GM19468 (cell line): ENCODE results near the gene TMOD1.
"Not testable (repeated sequence)": the region's sequence is repeated elsewhere in the genome, so short reads cannot be mapped to it uniquely, and the experiment has no call there.

ENCODE experiments used
- ATAC-seq: cut with Tn5 transposase; IDR thresholded peaks from one replicate; pipeline ENCODE4 v1.9.1; 2021; ENCODE audit warnings: mild to moderate bottlenecking, moderate library complexity, moderate number of reproducible peaks; ENCODE audit not compliant: unreplicated experiment; ENCODE audit errors: extremely low read depth

TMOD1 gene

GRCh38 chr9:97562542-97562941, 61.1 kb downstream of the TMOD1 start:
- ATAC-seq: no peak

GRCh38 chr9:97563458-97564135, 62.1 kb downstream of the TMOD1 start:
- ATAC-seq: no peak

GRCh38 chr9:97564291-97565175, 63.1 kb downstream of the TMOD1 start:
- no peak for ATAC-seq

GRCh38 chr9:97565262-97565661, 63.8 kb downstream of the TMOD1 start:
- no peak for ATAC-seq

GRCh38 chr9:97567182-97567893, 65.9 kb downstream of the TMOD1 start:
- ATAC-seq: no peak

GRCh38 chr9:97567894-97568202, 66.4 kb downstream of the TMOD1 start:
- ATAC-seq: no peak

- no peak for ATAC-seq
These were observed 67.2 kb downstream of the TMOD1 start for GRCh38 chr9:97568461-97569275.

GRCh38 chr9:97570899-97571298, 69.4 kb downstream of the TMOD1 start:
- no peak for ATAC-seq

- no peak for ATAC-seq
These were observed 70.2 kb downstream of the TMOD1 start for GRCh38 chr9:97571664-97572063.

- no peak for ATAC-seq
These were observed 70.9 kb downstream of the TMOD1 start for GRCh38 chr9:97572196-97572891.

GRCh38 chr9:97572892-97573365, 71.5 kb downstream of the TMOD1 start:
- ATAC-seq: no peak

GRCh38 chr9:97573482-97574073, 72.1 kb downstream of the TMOD1 start:
- ATAC-seq: no peak

GRCh38 chr9:97574101-97574571, 72.7 kb downstream of the TMOD1 start:
- ATAC-seq: not testable (repeated sequence)

GRCh38 chr9:97574921-97575672, 73.6 kb downstream of the TMOD1 start:
- not testable (repeated sequence) for ATAC-seq

GRCh38 chr9:97575673-97576200, 74.3 kb downstream of the TMOD1 start:
- ATAC-seq: no peak

GRCh38 chr9:97577051-97577450, 75.6 kb downstream of the TMOD1 start:
- ATAC-seq: no peak

- no peak for ATAC-seq
These were observed 77.4 kb downstream of the TMOD1 start for GRCh38 chr9:97578846-97579245.

GRCh38 chr9:97579914-97580313, 78.4 kb downstream of the TMOD1 start:
- ATAC-seq: no peak
